UCSD-AML1 (cell line): ENCODE measurements around the gene ELOVL7.
"Not testable (repeated sequence)": the region's sequence is repeated elsewhere in the genome, so short reads cannot be mapped to it uniquely, and the experiment has no call there.

Source experiments
- DNase-seq: peaks from one replicate; lab custom pipeline; 2025; ENCODE audit not compliant: unreplicated experiment; lab: John Stamatoyannopoulos, UW

Gene ELOVL7

GRCh38 chr5:60718166-60718892 is 125.7 kb downstream of the ELOVL7 start:
- DNase-seq: no peak

- not testable (repeated sequence) for DNase-seq
Observed at GRCh38 chr5:60715201-60715928, 128.7 kb downstream of the ELOVL7 start.

- no peak for DNase-seq
Observed at GRCh38 chr5:60712950-60713349, 131.1 kb downstream of the ELOVL7 start.

- not testable (repeated sequence) for DNase-seq
Observed at GRCh38 chr5:60711892-60712291, 132.2 kb downstream of the ELOVL7 start.

GRCh38 chr5:60710362-60710761 is 133.7 kb downstream of the ELOVL7 start:
- no peak for DNase-seq

GRCh38 chr5:60705144-60705543 is 138.9 kb downstream of the ELOVL7 start:
- DNase-seq: no peak

GRCh38 chr5:60703944-60704343 is 140.1 kb downstream of the ELOVL7 start:
- DNase-seq: no peak
